GM19043 (cell line): ENCODE data around the gene PEX11G.

Source experiments
- ATAC-seq: cut with Tn5 transposase; IDR thresholded peaks from one replicate; pipeline ENCODE4 v1.9.1; 2021; ENCODE audit warnings: low read depth; ENCODE audit not compliant: unreplicated experiment

Gene PEX11G

DNA sequence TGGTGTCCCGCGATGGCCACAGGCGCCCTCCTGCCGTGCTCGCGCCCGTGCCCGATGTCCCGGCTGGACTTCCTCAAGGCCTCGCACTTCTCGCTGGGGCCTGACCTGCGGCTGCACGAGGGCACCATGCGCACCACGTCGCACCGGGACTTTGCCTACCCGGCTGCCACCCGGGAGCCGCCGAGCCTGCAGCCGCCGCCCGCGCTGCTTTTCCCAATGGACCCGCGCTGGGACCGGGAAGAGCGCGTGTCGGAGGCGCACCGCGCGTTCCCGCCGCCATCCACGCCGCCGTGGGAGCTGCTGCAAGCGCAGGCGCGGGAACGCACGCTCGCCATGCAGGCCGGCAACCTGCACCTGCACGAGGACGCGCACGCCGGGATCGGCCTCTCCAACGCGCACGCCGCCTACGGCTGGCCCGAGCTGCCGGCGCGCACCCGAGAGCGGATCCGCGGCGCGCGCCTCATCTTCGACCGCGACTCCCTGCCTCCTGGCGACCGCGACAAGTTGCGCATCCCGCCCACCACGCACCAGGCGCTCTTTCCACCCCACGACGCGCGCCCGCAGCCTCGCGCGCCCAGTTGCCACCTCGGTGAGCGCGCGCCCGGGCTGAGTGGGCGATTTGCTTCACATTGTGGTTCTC, 12.1 kb upstream of the PEX11G start:
- ATAC-seq, result no peak

DNA sequence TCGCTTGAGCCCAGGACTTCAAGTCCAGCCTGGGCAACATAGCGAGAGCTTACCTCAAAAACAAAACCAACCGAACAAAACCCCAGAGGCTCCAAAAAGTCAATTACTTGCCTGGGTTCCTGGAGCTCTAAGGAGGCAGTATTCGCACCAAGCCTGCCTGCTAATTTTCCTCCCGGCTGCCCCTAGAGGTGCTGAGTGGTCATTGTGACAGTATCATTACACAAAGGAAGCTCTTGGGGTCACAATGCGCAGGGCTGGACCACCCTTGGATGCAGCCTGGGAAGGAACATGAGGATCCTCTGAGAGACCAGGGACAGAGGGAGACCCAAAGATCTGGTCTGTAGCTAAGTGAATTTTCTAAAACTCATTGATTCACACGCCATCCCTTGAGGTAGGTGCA, 8.5 kb upstream of the PEX11G start:
- no peak for ATAC-seq

DNA sequence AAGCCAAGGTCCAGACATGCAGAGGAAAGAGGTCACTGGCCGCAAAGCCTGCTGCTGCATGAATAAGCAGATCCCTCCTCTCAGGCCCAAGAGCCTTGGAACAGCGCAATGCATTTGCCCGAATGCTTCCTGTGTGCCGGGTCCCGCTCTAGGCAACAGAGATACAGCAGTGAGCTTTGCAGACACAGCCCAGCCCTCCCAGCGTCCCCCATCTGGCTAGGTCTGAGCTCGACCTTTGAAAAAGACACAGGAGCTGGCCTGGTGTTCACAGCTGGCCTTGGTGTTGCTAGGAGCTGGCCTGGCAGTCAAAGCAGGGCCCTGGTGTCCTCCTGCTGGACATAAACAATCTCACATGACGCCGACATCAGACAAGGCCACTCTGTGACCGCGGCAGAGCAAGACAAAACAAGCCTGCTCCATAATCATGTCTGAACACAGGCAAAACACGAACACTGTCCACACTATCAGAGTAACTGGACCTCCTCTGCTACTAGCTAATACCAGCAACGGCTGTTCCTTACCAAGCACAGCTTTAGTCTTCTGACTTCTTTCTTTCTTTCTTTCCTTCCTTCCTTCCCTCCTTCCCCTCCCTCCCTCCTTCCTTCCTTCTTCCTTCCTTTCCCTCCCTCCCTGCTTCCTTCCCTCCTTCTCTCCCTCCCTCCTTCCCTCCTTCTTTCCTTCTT, 5.7 kb upstream of the PEX11G start:
- ATAC-seq, result no peak

DNA sequence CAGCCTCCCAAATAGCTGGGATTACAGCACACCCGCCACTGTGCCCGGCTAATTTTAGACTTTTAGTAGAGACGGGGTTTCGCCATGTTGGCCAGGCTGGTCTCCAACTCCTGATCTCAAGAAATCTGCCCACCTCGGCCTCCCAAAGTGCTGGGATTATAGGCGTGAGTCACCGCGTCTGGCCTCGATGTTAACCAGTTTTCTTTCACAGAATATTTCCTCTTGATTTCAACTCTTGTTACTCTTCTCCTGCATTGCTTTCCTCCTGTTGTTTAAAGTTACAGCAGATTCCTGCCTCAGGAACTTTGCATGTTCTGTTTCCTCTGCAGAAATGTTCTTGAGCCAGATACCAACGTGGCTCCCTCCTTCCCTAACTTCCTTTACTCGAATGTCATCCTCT, 3.7 kb upstream of the PEX11G start:
- ATAC-seq, result no peak

DNA sequence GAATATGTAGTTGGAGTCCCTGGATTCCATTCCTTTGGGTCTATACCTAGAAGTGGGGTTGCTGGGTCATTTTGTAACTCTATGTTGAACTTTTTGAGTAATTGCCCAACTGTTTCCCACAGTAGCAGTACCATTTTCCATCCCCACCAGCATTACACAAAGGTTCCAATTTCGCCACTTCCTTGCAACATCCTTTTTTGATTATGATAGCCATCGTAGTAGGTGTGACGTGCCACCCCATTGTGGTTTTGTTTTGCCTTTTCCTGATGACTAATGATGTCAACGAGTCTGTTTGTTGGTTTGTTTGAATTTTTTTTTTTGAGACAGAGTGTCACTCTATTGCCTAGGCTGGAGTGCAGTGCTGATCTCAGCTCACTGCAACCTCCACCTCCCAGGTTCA, 3.3 kb upstream of the PEX11G start:
- no peak for ATAC-seq

DNA sequence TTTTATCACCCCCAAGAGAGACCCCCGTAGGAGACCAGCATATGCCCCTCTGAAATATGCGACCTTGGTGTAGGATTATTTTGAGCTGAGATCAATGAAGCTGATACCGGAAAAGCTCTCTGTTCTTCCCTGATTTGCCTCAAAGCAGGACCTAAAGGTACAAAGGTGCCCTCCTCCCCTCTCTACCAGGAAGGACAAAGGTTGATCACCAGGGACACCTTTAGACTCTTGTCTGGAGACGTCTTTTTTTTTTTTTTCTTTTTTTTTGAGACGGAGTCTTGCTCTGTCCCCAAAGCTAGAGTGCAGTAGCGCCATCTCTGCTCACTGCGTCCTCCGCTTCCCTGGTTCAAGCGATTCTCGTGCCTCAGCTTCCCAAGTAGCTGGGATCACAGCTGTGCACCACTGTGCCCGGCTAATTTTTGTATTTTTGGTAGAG, 792 bp upstream of the PEX11G start:
- ATAC-seq, result no peak

DNA sequence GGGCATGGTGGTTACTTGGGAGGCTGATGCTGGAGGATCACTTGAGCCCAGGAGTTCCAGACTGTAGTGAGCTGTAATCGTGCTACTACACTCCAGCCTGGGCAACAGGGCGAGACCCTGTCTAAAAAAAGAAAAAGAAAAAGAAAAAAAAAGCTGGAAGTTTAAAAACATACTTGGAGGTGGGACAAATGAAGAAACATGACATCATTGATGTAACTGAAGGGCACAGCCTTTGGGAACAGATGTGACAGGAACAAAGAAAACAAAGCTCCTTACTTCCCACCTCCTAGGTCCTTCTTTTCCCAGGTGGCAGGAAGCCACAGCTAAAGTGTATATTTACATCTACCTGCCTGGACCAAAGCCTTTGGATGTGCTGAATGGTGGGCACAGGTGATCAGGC, 1.9 kb downstream of the PEX11G start:
- ATAC-seq, result no peak

DNA sequence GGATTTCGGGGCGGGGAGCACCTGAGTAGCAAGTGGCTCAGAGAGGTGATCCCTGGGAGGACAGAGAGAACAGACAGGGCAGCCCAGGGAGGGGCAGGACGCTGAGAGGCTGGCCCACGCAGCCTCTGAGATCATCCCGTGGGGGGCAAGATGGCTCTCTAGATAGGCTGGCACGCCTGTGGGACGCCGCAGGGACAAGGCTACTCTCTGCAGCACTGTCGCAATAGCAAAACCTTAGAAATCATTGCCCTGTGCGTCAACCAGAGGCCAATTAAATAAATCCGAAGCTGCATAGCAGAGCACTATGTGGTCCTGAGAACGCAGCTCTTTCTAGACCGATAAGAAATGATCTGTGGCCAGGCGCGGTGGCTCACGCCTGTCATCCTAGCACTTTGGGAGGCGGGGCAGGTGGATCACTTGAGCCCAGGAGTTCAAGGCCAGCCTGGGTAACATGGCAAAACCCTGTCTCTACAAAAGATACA, 5.1 kb downstream of the PEX11G start:
- no peak for ATAC-seq

DNA sequence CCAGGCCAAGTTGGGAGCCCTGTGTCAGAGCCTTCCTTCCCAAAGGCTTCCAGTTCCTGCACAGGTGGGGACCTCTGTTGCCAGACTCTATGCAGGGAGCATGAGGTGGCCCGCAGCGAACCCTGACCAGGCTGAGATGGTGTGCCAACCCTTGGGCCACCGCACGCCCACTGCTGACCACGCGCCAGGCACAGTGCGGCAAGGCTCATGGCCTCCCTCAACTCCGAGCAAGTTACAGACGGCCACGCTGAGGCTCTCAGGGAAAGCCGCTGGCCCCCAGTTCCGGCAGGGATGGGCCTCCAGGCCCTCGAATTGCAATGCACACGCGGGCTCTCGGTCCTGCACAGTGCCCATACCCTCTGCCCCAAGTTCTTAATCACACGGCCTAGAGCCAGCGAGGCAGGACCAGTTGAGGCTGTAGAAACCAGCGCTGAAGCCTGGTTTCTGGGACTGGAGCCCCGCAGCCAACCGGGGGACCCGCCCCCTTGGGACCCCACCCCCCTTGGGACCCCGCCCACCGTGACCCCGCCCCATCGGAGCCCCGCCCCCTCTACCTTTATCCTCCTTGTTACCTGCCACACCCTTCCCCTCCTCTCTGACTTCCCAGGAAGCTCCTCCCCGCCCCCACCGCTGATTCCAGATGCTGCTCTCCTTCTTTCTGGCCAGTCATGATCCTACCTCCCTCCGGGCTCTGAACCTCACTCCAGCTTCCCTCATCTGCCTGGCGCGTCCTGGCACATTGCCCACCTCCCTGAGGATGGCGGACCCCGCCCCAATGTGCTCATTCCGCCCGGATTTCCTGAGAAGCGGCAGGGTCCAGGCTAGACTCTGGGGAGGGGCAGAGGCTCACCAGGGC, 6.0 kb downstream of the PEX11G start:
- no peak for ATAC-seq

DNA sequence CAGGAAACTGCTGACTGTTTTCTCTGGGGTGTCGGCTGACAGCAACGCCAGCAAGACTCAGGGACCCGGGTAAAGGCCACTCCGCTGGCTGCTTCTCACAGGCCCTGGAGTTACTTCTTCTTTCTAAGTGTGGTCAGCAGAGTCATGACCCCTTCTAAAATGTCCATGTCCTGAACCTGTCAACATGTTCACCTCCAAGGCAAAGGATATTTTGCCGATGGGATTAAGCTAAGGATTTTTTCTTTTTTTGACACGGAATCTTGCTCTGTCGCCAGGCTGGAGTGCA, 7.9 kb downstream of the PEX11G start:
- no peak for ATAC-seq

DNA sequence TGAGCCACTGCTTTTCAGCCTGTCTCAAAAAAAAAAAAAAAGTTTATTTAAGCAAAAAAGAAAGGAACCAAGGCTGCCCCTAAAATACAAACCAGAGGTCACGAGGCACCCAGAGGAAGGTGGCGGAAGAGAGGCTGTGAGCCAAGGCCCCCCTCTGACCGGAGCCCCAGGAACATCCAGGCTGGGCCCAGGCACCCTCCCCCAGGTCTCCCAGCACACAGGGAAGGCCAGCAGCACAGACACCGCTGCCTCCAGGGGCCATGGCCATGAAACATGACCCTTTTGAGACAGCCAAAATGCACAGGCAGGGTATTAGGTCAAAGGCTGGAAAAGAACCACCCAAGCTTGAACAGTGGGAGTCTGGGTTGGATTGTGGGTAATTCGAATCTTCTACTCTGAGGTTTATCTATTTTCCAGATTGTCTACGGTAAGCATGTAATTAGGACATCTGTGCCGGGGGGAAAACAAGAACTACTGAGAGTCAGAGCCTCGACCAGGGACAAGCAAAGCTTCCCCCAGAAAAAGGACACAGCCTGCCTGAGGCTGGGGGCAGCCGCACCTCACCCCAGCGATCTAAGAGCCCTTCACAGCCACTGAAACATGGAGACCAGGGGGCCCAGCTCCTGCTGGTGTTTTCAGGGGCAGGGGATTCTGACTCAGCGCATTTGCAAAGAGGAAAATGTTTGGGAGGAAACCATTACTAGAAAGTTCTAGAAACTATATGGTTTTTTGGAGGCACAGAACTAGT, 8.4 kb downstream of the PEX11G start:
- ATAC-seq, result no peak

DNA sequence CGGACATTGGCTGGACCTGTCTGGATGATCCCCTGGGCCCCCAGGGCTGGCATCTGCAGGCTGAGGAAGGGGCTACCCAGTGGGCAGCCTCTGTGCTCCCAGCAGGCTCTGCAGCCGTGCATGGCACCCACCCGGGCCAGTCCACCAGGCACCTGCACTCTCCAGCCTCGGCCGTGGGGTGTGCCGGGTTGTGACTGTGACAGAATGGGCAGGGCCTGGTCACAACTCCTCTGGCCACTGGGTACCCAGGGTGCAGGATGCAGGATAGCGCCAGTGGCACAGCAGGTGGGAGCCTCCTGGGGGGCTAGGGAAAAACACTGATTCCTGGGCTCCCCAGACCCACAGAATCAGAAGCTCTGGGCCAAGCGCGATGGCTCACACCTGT, 10.0 kb downstream of the PEX11G start:
- ATAC-seq, result no peak

DNA sequence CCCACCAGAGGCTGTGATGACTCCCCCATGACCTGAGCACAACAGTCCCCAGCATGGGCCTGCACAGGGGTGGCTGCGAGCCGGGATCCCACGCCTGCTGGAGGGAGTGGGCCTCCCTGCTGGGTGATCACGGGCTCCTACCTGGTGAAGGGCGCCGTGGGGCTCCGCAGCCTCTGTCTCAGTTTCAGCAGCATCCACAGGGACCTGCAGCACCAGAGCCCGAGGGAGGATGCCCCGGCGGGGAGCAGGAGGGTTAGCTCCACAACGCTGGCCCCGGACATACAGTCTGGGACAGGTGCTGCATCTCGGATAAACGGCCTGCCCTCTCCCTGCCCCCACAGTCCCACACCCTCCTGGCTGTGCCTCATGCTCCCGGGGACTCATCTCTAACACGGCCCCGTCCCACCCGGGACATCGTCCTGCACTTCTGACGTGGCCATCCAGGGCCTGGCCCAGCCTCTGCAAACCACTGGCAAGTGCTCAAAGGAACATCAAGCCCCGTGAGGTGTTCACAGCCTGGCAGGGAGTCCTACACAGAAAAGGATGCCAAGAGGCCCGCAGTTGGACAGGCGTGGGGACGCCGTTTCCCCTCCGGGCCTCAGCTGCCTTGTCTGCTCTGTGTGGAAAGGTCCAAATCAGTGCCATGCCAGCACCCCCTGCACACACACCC, 10.5 kb downstream of the PEX11G start:
- ATAC-seq, result no peak

DNA sequence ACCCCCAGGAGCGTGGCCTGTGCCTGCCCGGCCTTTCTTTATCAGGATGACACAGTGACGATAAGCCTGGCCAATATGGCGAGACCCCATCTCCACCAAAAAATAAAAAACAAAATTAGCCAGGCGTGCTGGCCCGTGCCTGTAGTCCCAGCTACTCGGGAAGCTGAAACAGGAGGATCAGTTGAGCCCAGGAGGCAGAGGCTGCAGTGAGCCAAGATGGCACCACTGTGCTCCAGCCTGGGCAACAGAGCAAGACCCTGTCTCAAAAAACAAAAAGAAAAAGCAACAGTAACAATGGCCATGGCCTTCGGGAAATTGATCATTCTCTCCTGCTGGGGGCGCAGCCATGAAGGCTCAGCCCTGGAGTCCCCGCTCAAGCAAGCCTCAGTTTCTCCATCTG, 11.1 kb downstream of the PEX11G start:
- no peak for ATAC-seq

DNA sequence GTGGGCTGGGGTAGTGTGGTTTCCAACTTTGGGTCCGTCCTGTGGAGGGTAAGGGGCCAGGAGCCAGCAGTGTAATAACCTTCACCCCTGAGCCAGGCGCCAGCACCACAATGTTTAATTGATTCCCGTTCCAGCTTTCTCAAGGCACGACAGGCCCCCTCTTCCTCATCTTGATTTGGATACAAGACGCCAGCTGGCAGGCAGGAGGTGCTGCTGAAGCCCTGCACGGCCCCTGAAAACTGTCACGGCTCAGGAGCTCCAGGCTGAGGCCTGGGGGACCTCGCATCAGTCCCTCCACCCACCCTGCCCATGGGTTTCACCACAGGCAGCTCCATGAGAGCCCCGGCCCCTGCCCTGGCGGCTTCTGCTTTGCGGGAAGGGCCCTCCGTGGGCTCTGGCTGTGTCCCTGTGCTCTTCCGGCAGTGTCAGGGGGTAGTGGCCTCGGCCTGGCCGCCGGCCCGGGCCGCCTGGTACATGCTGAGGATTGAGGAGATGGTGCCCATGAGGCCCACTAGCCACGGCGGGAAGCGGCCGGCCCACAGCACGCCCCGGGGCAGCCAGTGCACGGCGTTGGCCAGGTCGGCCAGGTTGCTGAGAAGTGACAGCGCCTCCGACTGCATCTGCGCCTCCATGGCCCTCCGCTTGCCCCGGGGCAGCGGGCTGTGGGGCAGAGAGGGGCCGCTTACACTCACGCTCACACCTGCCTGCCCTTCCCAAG, 11.9 kb downstream of the PEX11G start:
- ATAC-seq, result no peak

DNA sequence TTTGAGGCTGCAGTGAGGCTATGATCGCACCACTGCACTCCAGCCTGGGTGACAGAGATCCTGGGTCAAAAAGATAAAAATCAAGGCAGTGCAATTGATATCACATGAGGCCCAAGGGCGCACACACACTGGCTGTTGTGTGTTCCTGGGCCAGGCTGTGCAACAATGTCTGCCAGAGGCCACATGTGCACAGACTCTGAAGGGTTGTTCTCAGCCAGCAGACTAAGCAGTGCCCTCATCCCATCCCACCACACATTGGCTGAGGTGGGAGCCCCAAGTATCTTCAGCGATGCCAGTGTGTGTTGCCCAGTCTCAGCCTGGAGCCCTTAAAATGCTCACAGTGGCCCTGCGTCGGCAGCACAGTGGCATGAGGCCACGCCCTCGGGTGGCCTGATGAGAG, 12.6 kb downstream of the PEX11G start:
- ATAC-seq, result no peak

DNA sequence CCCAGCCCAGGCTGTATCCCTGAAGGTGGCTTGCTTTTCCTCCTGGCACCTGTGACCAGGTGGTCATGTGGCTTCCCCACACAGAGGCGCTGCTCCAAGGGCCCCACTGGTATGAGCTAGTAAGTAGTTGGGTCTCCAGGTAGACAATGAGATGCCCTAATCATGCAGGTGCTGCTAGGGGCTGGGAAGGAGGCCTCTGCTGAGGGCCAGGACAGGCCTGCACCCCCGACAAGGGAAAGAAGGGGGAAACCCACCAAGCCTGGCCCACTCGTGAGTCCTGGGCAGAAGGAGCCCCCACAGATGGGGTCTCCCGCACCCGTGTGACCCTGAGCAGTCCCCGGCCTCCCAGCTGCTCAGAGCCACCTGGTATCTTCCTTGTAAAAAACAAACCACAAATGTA, 13.2 kb downstream of the PEX11G start:
- ATAC-seq, result no peak

DNA sequence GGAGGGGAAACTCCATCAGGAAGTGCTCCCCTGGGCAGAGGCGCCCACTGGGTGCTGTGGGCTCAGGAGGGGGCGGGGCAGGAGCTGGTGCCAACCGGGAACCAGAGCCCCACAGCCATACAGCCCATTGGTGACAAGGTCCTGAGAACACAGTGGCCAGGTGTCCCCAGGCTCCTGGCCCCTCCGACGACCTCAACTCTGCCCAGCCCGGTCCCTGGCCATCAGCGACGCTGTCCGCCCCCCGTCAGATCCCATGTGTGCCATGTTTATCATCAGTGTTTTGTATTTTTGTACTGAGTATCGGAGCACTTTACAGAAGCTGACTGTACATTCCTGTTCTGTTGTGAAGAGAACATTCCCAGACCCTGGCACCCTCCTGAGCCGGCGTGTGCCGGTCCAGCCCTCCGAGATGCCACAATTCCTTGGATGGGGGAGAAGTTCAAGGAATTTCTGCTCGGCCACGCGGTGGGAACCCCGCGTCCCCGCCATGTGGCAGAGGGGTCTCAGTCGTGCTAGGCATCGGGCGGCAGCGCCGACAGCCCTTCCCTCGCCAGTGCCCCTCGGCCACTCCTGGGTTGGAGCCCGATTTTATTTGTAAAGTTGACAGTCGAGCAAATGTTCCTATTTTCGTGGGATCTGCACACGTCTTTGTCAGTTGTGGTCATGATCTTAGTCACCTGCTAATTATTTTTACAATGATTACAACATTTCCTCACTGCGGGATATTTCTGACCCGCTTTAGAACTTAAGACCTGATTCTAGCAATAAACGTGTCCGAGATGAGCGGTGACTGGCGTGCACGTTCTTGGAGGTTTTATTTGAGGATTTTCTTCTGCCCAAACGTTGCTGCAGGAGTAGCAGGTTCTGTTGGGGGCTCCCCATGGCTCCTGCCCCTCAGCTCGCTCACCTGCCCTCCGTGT, 16.9 kb downstream of the PEX11G start:
- ATAC-seq, result no peak
